Caco-2 (cell line): Measurements from ENCODE around the gene TMCC2. TPM values are rescaled to one million over a fixed set of nuclear protein-coding genes. Genes with fewer than 3 reads are reported as not detected.

Experiments used
- BruUV-seq: library from RNA; stranded (reverse); fragments of 400-500 nt; replicated peaks from 2 replicates; lab custom pipeline; 2021; lab: Mats Ljungman, UMichigan
- CTCF ChIA-PET: fragments of 300-600 bp; sonication (Branson Sonifier 250); formaldehyde crosslinking; loops from one replicate; lab custom pipeline; 2022; ENCODE audit warnings: antibody characterized with exemption; lab: Charles Lee
- POLR2A ChIA-PET: fragments of 300-600 bp; sonication (Branson Sonifier 250); formaldehyde crosslinking; loops from one replicate; lab custom pipeline; 2022; ENCODE audit warnings: antibody characterized with exemption; lab: Charles Lee
- DNase-seq, 2 experiments: peaks; one replicate each; pipeline versions ENCODE4 v3.0.0 to v3.0.0-alpha.2; 2020 to 2022
- H3K27me3 ChIP-seq: replicated peaks from 2 replicates; pipeline ENCODE4 v1.6.0; 2011; ENCODE audit warnings: low read length; ENCODE audit not compliant: control insufficient read depth, insufficient read depth
- H3K36me3 ChIP-seq: 2 replicates; pipeline ENCODE4 v1.5.1; 2011; ENCODE audit warnings: low read length; ENCODE audit not compliant: control insufficient read depth, insufficient read depth
- H3K4me1 ChIP-seq: fragments of 250-450 bp; sonication (Bioruptor Pico); 2 replicates; pipeline ENCODE4 v1.5.1; 2020; ENCODE audit warnings: mild to moderate bottlenecking
- H3K4me3 ChIP-seq: 2 replicates; pipeline ENCODE4 v1.5.1; 2011; ENCODE audit warnings: low read depth, mild to moderate bottlenecking, control low read depth, low read length
- H3K9me3 ChIP-seq: fragments of 250-450 bp; sonication (Bioruptor Pico); 2 replicates; pipeline ENCODE4 v1.5.1; 2020; ENCODE audit warnings: mild to moderate bottlenecking, moderate library complexity
- H3K27ac Mint-ChIP-seq: one replicate; pipeline ENCODE4 v1.8.0; 2022; ENCODE audit warnings: mixed read lengths; ENCODE audit not compliant: unreplicated experiment
- H3K27me3 Mint-ChIP-seq: one replicate; pipeline ENCODE4 v1.8.0; 2022; ENCODE audit warnings: mixed read lengths; ENCODE audit not compliant: insufficient read depth, unreplicated experiment
- H3K36me3 Mint-ChIP-seq: one replicate; pipeline ENCODE4 v1.8.0; 2022; ENCODE audit warnings: mild to moderate bottlenecking, mixed read lengths; ENCODE audit not compliant: insufficient read depth, unreplicated experiment
- H3K4me1 Mint-ChIP-seq: one replicate; pipeline ENCODE4 v1.8.0; 2022; ENCODE audit warnings: low read depth, mixed read lengths; ENCODE audit not compliant: unreplicated experiment
- H3K4me3 Mint-ChIP-seq: one replicate; pipeline ENCODE4 v1.8.0; 2022; ENCODE audit warnings: mild to moderate bottlenecking, moderate library complexity, mixed read lengths; ENCODE audit not compliant: unreplicated experiment
- H3K9me3 Mint-ChIP-seq: one replicate; pipeline ENCODE4 v1.8.0; 2022; ENCODE audit warnings: mixed read lengths; ENCODE audit not compliant: unreplicated experiment
- CTCF ChIP-seq, 2 experiments: fragments of 200-600 bp in 1 of 2; IDR thresholded peaks; 1 replicate in 1 of 2; 2 replicates in 1 of 2; pipeline versions ENCODE4 v1.5.1 to v1.8.0; 2011 to 2022; ENCODE audit warnings: antibody characterized with exemption in 1 of 2, control low read depth in 1 of 2, inconsistent platforms in 1 of 2, low read depth in 1 of 2, low read length in 1 of 2, mild to moderate bottlenecking in 1 of 2, moderate library complexity in 1 of 2; ENCODE audit not compliant: insufficient read depth in 1 of 2, severe bottlenecking in 1 of 2, unreplicated experiment in 1 of 2
- intact Hi-C: fragments of 100-400 bp; cut with micrococcal nuclease; formaldehyde crosslinking; loops from one replicate; pipeline ENCODE4 v1.10.0; 2022; ENCODE audit not compliant: unreplicated experiment
- total RNA-seq: library from RNA; stranded (reverse); gene quantifications from 2 replicates; pipeline ENCODE4 v1.2.3, GENCODE V29; 2022

Gene TMCC2
- total RNA-seq, 1 experiment from 2014 or later = 0.91 TPM

GRCh38 chr1:205214756-205215155 is 13.0 kb upstream of the TMCC2 start:
- H3K4me1 ChIP-seq = peaks cover 4% of the 10 kb centered on the region; the same call in 1 of the 2 replicates
- DNase-seq = no peak
- ChIA-PET POLR2A (no interaction called here), CTCF (interaction anchor here (0.5 to 0.6 kb wide), 2 partner anchors 15 to 57 kb away, joined by 3 read pairs; no protein-coding TSS in a partner anchor)
- no peaks in the 10 kb centered on the region for H3K27me3 ChIP-seq
- H3K4me3 ChIP-seq = no peak overlapping the region
- no TSS peak for BruUV-seq
- Mint-ChIP-seq H3K4me3 (no peak overlapping the region), H3K4me1 (peaks cover 13% of the 10 kb centered on the region), H3K27me3 (peaks cover 4% of the 10 kb centered on the region), H3K9me3 (no peaks in the 10 kb centered on the region), H3K27ac (no peak overlapping the region), H3K36me3 (peaks cover 6% of the 10 kb centered on the region)
- TF ChIP-seq CTCF (IDR thresholded peaks at IDR 0.05; ENCODE audit: insufficient read depth in 1 of 2, low read depth in 1 of 2, low read length in 1 of 2, severe bottlenecking in 1 of 2, unreplicated experiment in 1 of 2) = no peak
- H3K36me3 ChIP-seq = no peaks in the 10 kb centered on the region
- no peaks in the 10 kb centered on the region for H3K9me3 ChIP-seq
- intact Hi-C loops = loop anchor here (5.0 kb wide), 1 partner anchor 92 kb away; the partner anchor contains the start of gene RBBP5

GRCh38 chr1:205216588-205216987 is 11.2 kb upstream of the TMCC2 start:
- Histone ChIP-seq H3K36me3 (no peaks in the 10 kb centered on the region), H3K9me3 (no peaks in the 10 kb centered on the region), H3K27me3 (no peaks in the 10 kb centered on the region), H3K4me3 (no peak overlapping the region), H3K4me1 (no peaks in the 10 kb centered on the region)
- POLR2A ChIA-PET = no interaction called here
- no peak overlapping the region for H3K4me3 Mint-ChIP-seq
- peaks cover 4% of the 10 kb centered on the region for H3K27me3 Mint-ChIP-seq
- no peak for DNase-seq
- H3K9me3 Mint-ChIP-seq = no peaks in the 10 kb centered on the region
- BruUV-seq = no TSS peak
- no peak for TF ChIP-seq CTCF (IDR thresholded peaks at IDR 0.05; ENCODE audit: insufficient read depth in 1 of 2, low read depth in 1 of 2, low read length in 1 of 2, severe bottlenecking in 1 of 2, unreplicated experiment in 1 of 2)
- intact Hi-C loops = no loop called here
- peaks cover 2% of the 10 kb centered on the region for H3K36me3 Mint-ChIP-seq
- CTCF ChIA-PET = no interaction called here
- H3K4me1 Mint-ChIP-seq = peaks cover 5% of the 10 kb centered on the region
- no peak overlapping the region for H3K27ac Mint-ChIP-seq

DNA sequence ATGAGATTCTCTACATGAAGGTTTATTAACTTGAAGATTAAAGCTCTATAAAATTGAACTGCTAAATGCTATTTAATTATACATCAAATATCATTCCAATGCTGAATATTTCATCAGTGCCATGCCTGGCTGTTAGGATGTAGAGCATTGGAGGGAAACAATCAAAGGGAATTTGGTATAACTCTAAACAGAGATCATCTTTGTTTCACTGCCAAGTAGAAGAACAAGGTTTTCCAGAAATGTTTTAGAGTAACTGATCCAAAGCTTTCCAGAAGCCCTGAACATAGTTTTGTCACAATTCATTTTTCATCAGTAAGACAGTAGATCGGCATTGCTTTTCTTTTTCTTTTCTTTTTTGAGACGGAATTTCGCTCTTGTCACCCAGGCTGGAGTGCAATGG is 10.3 kb upstream of the TMCC2 start:
- no peak overlapping the region for H3K27ac Mint-ChIP-seq
- Histone ChIP-seq H3K27me3 (no peaks in the 10 kb centered on the region), H3K36me3 (no peaks in the 10 kb centered on the region), H3K9me3 (no peaks in the 10 kb centered on the region), H3K4me1 (no peaks in the 10 kb centered on the region), H3K4me3 (no peak overlapping the region)
- no peak overlapping the region for H3K4me3 Mint-ChIP-seq
- DNase-seq = no peak
- H3K27me3 Mint-ChIP-seq = peaks cover 4% of the 10 kb centered on the region
- POLR2A ChIA-PET = no interaction called here
- no peak for TF ChIP-seq CTCF (IDR thresholded peaks at IDR 0.05; ENCODE audit: insufficient read depth in 1 of 2, low read depth in 1 of 2, low read length in 1 of 2, severe bottlenecking in 1 of 2, unreplicated experiment in 1 of 2)
- BruUV-seq = no TSS peak
- H3K36me3 Mint-ChIP-seq = no peaks in the 10 kb centered on the region
- intact Hi-C loops = no loop called here
- CTCF ChIA-PET = no interaction called here
- H3K9me3 Mint-ChIP-seq = no peaks in the 10 kb centered on the region
- H3K4me1 Mint-ChIP-seq = no peaks in the 10 kb centered on the region
